CD4-positive, alpha-beta T cell treated with Interferon alpha-2 for 1 hour (primary cell): ENCODE results near the gene PSMD2.

Source experiments
- DNase-seq, 2 donors: peaks; one replicate each; pipeline ENCODE4 v3.0.0-alpha.2; 2020 to 2022

Gene PSMD2

GRCh38 chr3:184358124-184358767, 59.2 kb downstream of the PSMD2 start:
- no peak for DNase-seq
